KG1 (cell line): Measurements from ENCODE around the gene STK36.

Source experiments
- DNase-seq: peaks from one replicate; lab custom pipeline; 2025; lab: John Stamatoyannopoulos, UW

STK36 gene, protein sequence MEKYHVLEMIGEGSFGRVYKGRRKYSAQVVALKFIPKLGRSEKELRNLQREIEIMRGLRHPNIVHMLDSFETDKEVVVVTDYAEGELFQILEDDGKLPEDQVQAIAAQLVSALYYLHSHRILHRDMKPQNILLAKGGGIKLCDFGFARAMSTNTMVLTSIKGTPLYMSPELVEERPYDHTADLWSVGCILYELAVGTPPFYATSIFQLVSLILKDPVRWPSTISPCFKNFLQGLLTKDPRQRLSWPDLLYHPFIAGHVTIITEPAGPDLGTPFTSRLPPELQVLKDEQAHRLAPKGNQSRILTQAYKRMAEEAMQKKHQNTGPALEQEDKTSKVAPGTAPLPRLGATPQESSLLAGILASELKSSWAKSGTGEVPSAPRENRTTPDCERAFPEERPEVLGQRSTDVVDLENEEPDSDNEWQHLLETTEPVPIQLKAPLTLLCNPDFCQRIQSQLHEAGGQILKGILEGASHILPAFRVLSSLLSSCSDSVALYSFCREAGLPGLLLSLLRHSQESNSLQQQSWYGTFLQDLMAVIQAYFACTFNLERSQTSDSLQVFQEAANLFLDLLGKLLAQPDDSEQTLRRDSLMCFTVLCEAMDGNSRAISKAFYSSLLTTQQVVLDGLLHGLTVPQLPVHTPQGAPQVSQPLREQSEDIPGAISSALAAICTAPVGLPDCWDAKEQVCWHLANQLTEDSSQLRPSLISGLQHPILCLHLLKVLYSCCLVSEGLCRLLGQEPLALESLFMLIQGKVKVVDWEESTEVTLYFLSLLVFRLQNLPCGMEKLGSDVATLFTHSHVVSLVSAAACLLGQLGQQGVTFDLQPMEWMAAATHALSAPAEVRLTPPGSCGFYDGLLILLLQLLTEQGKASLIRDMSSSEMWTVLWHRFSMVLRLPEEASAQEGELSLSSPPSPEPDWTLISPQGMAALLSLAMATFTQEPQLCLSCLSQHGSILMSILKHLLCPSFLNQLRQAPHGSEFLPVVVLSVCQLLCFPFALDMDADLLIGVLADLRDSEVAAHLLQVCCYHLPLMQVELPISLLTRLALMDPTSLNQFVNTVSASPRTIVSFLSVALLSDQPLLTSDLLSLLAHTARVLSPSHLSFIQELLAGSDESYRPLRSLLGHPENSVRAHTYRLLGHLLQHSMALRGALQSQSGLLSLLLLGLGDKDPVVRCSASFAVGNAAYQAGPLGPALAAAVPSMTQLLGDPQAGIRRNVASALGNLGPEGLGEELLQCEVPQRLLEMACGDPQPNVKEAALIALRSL (N-terminal part only)

DNA sequence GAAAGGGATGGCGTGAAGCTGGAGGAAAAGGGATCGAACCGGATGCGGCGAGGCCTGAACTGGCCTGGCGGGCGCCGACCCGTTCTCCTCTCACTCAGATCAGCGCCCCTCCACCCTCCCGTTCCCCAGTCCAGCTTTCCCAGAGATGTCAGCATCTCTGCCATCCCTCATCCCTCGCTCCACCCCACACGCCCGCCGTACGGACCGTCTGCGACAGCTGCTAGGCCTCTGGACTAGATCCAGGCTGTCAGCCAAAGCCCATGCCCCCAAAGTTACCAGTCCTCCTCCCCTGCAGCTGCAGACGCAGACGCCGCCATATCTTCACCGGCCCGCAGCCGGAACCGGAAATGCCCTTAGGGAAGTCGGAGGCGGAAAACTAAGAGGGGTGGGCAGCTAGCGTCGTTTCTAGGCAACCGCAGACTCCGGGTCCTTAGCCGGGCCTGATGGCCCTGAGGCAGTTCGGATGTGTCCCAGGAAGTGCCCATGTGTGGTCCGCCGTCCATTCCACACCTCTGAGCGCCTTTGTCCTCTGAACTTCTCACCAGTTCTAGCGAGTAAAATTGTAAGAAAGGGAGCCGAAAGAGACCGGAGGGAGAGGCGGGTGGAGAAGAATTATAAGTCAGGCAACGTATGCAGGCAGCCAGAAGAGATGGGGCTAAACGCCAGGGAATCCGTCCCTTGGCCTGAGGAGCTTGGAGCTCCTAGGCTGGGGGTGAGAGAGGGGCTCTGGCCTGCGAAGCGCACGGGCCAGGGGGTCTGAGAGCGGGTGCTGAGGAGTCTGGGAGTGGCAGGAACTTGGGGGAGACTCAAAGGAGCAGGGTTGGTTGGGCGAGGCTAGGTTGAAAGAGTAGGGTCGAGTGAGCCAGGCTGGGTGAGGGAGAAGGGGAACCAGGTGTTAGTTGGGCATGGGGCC is at the start of gene STK36, which contains the start of gene RNF25:
TSS of gene STK36 (plus strand) at position 433 of the 913 bp plus-strand sequence. CDS start 744 bp downstream, outside the sequence.
TSS of gene RNF25 (minus strand) at position 349 of the 913 bp plus-strand sequence. CDS start at position 317, 32 bp downstream.
- DNase-seq, result peak; percentile 52

DNA sequence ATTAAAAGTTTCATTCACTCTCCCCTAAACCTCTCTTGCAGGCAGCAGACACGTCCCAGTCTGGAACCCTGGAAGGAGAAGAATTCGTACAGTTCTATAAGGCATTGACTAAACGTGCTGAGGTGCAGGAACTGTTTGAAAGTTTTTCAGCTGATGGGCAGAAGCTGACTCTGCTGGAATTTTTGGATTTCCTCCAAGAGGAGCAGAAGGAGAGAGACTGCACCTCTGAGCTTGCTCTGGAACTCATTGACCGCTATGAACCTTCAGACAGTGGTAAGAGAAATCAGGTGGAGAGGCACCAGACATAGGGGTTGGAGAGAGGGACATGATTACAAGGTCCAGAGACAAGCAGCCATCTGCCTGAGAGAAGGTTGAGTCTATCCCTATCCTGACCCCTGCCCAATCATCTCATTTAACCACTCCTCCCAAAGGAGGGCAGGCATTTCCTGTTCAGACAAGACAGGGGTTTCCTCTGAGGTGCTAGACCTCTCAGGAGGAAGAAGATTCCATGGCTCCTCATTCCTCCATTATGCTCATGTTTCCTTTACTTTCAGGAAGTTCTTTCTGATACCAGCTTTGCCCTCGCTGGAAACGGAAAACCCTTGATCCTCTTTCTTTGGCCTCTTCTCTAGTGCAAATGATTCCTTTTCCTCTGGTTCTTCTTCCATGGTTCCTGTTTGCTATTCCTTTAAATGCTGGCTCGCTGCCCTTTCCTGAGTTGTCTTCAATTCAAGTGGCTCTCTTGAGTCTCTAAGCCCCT is 49.1 kb upstream of the STK36 start:
- DNase-seq, result no peak

DNA sequence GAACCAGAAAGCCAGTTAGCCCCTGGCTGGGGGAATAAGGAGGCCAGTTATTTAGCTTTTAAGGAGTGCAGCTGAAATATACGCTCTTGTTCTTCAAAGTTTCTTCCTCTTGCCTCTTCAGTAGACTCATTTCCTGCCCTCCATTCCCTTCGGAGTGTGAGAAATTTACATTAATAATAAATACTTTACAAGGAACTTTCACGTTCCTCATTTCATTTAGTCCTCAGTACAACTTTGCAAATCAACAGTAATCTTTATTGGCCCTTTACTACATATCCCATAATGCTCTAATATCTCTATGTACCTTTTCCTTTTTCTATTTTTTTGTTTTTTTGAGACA is 48.5 kb upstream of the STK36 start:
- no peak for DNase-seq

DNA sequence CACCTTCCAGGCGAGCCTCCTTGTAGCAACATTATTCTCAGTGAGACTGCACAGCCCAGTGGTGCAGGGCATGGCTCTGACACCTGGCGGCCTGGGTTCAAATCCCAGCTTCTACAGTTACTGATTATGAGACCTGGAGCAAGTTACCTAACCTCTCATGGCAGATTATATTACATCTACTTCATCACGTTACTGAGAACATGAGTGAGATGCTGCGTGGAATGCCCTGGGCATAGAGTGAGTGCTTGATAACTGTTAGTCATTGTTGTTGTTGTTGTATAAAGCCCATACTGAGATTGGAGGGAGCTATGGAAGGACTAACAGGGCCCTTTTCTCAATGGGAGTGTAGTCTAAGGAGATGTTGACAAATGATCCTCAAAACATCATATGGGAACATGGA is 45.5 kb upstream of the STK36 start:
- DNase-seq, result no peak

DNA sequence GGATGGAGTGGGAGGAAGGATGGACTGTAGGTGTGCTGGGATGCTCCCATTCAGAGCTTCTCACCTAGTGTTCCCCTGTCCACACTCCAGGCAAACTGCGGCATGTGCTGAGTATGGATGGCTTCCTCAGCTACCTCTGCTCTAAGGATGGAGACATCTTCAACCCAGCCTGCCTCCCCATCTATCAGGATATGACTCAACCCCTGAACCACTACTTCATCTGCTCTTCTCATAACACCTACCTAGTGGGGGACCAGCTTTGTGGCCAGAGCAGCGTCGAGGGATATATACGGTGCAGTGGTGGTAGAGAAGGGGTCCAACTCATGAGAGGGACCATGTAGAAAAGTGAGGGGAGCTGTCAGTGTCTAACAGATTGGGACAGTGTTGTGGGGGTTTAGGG is 43.9 kb upstream of the STK36 start:
- no peak for DNase-seq

DNA sequence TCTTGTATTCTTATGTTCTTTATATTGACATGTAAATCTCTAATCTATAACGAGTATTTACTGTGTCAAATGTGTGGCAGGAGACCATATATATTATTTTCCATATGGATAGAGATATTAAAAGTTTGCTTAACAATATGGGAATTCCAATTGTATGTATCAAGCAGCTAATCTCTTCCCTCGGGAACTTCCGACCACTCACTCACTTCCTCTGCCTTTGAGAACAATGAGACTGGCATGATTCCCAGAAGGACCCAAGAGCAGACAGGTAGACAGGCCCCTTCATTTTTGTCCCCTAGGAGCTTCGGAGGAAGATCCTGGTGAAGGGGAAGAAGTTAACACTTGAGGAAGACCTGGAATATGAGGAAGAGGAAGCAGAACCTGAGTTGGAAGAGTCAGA is 40.0 kb upstream of the STK36 start:
- no peak for DNase-seq

DNA sequence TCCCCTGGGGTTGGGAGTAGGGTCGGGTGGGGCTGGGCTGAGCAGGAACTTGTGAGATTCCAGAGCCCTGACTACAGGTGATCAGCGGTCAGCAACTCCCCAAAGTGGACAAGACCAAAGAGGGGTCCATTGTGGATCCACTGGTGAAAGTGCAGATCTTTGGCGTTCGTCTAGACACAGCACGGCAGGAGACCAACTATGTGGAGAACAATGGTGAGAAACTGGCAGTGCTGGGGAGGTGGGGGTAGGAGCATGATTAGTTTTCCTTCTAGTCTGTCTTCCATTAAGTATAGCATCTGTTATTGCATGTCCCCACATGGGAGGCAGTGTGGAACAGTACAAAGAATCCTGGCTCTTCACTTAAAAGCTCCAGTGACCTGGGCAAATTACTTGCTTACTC is 36.2 kb upstream of the STK36 start:
- no peak for DNase-seq

DNA sequence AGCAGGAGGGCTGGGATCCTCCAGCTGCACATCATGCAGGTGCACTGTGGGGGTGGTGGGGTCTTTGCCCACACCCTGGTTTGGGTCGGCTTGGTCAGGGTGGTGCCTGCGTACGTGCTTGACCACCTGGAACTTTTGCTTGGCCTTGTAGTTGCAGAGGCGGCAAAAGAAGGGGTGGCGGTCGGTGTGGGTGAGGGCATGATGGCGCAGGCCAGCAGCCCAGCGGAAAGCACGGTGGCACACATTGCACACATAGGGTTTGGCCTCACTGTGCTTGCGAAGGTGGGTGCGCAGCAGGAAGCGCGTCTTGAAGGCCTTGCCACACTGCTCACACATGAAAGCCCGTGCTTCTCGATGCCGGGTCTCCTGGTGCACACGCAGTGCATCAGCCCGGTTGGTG is 33.5 kb upstream of the STK36 start:
- DNase-seq, result no peak

DNA sequence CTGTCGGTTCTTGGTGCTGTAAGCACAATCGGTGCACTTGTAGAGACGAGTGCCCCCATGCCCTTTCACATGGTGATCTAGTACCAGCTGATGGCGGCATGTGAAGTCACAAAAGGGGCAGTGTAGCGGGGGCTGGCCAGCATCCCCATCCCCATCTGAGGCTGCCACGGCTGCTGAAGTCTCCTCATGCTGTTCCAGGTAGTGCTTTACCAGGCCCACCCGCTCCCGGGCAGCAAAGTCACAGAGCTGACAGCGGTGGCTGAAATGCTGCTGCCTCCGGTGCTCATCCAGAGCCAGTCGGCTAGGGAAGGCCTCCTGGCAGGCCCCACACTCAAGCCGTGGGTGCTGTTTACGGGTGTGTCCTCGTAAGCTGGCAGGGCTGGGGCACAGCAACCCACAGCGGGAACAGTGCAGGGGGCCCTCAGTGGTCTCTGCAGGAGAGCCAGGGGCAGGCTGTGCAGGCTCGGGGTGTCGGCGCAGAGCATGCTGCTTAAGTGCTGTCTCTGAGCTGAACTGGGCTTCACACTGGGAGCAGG is 29.7 kb upstream of the STK36 start:
- no peak for DNase-seq

DNA sequence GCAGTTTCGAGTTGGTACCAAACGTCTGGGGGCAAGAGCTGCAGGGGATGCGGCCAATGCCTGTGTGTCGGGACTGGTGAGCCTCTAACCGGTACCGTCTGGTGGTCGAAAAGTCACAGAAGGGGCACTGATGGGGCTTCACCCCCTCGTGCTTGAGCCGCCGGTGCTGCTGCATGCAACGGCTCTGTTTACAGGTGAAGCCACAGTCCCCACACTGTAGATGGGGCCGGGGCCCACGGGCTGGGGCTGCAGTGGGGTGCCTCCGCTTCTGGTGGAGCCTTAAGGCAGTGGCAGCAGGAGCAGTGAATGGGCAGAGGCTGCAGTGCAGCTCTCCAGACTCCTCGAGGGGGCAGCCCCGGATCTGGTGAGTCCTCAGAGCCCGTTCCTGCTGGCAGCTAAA is 29.1 kb upstream of the STK36 start:
- no peak for DNase-seq

DNA sequence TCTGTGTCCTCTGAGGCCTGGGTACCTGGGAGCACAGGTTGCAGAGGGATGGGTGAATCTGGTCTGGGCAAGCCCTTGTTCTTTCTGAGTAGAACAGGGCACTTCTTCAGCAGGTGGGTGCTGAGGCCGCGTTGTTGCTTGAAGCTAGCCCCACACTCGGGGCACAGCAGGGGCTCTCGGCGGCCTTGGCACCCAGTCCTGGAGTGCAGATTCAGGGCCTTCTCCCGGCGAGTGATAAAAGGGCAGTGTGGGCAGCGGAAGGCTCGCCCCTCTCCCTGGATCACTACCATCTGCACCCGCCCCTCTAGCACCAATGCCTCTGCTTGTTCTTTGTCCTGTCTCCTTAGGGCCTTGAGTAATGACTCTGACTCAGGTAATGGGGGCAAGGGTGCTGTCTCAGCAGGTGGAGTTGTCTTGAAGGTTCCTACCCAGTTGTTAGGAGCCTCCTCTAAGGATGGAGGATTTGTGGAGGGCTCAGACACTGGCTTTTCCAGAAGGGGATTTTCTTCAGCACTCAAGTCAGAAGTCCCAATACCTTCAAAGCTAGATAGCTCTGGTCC is 28.1 kb upstream of the STK36 start:
- no peak for DNase-seq

DNA sequence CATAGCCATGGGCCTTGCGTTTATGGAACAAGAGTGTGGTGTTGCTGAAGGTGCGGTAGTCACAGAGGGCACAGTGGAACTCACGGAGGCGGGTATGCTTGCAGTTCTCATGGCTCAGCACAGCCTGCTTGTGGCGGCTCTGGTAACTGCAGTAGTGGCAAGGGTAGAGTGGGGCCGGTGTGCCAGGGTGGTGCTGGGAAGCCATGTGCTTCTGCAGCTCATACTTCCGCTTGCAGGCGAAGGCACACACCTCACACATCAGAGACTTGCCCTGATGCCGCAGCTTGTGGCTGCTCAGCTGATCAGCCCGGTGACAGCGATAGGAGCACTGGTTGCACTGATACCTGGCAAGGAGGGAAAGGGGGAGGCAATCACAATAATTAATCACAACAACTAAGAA is 27.2 kb upstream of the STK36 start:
- DNase-seq, result no peak

DNA sequence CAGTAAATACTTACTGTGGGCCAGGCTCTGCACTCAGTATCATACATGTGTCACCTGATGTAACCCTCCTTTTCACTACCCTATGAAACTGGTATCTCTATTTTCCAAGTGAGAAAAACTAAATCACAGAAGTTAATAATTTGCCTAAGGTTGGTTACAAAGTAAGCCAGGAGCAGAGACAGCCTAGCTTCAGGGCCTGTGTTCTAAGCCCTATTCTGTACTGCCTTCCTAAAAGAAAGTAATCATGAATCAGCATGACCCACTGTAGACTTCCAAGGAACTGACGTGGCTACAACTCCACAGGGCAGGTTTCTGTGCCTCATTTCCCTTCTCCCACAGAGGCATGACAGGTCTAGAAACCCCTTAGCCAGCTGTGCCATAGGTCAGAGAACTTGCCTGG is 26.8 kb upstream of the STK36 start:
- no peak for DNase-seq

DNA sequence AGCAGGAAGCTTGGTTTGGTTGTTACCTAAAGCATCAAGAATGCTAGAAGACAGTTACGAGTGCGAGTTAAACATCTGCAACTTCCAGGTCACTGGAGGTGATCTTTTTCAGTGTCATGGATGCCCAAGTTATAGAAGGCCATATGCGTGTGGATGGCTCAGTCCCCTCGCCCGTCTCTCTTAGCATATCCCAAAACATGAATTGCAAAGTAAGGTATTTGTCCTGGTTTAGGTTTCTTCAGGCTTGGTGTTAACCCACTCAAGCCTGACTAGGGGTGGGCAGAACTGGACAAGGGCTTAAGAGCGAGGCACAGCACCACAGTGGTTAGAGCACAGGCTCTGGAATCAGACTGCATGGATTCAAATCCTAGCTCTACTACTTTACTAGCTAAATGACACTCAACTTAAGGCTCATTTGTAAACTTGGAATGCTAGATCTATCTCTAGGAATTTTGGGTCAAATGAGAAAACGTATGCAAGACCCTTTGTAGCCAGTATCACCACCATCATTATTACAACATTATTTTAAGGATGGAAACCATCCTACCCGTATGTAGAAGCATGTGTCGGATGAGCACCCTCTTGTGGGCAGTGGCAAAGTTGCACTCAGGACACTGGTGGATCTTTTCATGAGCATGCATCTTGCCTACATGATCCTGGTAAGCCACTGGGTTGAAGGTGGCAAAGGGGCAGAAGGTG is 23.6 kb upstream of the STK36 start:
- peak; percentile 27 for DNase-seq

DNA sequence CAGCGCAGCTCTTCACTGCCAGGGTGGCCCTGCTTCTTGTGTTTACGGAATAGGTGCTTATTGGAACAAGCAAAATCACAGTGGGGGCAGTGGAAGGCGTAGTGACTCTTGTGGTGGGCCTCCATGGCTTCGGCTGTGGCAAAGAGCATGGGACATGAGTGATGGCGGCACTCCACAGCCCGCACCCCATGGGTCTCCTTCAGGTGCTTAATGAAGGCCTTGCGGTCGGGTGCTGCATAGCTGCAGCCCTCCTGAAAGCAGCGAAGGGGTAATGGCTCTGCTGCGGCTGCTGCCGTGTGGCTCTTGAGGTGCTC is 23.1 kb upstream of the STK36 start:
- DNase-seq, result no peak

DNA sequence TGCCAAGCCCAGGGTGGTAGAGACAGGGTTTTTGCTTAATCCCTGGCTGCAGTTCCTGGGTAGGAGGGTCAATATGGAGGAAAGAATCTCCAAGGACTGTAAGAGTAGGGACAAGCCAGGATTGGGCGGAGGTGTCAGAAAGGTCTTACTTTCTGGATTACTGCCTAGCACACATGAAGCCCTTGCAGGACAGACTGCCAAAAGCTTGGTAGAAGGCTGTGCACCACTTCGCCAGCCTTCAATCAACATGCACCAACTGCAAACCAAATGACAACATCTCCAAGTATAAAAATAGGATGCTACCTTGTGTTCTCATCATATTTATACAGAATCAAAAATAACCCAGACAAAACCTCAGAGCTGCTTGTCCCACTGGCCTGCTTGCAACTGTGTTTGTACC is 16.1 kb upstream of the STK36 start:
- no peak for DNase-seq

DNA sequence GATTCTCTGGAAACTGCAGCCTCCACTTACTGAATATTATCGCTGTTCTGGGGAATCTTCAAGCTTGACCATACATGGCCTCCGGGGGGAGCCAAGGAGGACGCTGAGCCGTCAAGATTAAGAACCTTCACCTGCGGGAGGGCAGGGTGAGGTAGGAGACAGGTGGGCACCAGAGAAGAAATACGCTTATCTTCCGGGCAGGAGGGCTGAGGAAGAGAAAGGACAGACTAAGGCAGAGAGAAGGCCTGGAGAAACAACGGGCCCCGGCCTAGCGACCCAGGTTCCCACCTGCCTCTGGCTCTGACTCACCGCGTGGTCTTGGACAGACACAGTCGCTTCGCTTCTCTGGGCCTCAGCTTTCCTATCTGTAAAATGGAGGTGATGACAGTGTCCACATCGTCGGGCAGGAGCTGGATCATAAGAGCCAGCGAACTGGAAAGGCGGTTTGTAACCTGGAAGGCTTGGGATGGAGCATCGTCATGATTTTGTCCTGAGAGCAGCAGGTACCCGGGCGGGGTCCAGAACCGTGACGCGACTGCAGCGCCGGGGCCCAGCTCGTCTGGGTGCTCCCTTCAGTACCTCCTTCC is 13.1 kb upstream of the STK36 start:
- peak; percentile 31 for DNase-seq

DNA sequence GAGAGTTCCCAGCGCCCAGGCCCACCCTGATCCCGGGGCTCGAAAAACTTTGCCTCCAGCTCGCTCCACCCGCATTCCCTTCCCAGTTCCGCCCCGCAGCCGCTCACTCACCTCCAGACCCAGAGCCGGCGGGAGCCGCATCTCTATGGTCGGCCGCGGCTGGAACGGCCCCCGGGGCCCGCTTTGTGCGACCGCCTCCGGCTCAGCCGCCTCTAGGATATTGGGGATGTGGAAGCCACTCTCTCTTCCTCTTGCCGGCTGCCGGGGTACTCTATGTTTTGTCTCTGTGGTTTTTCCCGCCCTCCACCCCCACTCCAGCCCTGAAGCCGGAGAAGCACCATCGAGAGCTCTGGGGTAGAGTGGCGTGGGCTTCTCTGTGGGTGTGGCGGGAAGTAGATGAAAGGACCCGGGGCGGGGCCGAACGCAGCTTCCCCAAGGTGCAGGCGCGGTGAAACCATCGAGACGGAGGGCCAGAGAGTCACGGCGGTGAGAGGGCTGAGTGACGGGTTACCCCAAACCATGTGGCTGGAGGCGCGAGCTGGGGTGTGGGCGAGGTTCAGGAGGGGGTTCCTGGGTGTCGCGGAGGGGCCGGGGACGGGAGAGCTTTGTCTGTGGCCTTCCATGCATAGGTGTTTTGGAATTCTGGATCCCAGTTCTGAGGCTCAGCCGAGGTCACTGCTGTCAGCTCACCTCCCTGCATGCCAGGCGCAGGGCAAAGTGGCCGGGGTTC is 12.5 kb upstream of the STK36 start, which contains the start of the genes BCS1L and ZNF142:
TSS of gene BCS1L (plus strand) at position 426 of the 730 bp plus-strand sequence. CDS start 1,305 bp downstream, outside the sequence.
TSS of gene ZNF142 (minus strand) at position 366 of the 730 bp plus-strand sequence. CDS start 3,194 bp downstream, outside the sequence.
- DNase-seq, result peak; percentile 92
